Panc1 (cell line): Measurements from ENCODE around the gene C5AR2. TPM values are rescaled to one million over a fixed set of nuclear protein-coding genes. Genes with fewer than 3 reads are reported as not detected.

Experiments used
- ATAC-seq: fragments of 200-7000 bp; cut with Tn5 transposase; 2 replicates; pipeline ENCODE4 v1.9.1; 2020; ENCODE audit warnings: mild to moderate bottlenecking, moderate library complexity
- BruUV-seq: library from RNA; stranded (reverse); fragments of 400-500 nt; replicated peaks from 2 replicates; lab custom pipeline; 2021; lab: Mats Ljungman, UMichigan
- CTCF ChIA-PET: fragments of 300-600 bp; sonication (Branson Sonifier 250); formaldehyde crosslinking; loops from one replicate; lab custom pipeline; 2022; ENCODE audit warnings: antibody characterized with exemption; lab: Charles Lee
- POLR2A ChIA-PET: fragments of 300-600 bp; sonication (Branson Sonifier 250); formaldehyde crosslinking; loops from one replicate; lab custom pipeline; 2022; ENCODE audit warnings: antibody characterized with exemption; lab: Charles Lee
- DNase-seq: peaks from one replicate; pipeline ENCODE4 v3.0.0-alpha.2; 2010; ENCODE audit warnings: low read depth, low spot score
- H3K27ac ChIP-seq: 2 replicates; pipeline ENCODE4 v1.5.1; 2011; ENCODE audit warnings: mild to moderate bottlenecking, low read length, inconsistent platforms
- H3K27me3 ChIP-seq: fragments of 200-500 bp; sonication (Bioruptor generic); 2 replicates; pipeline ENCODE4 v1.6.0; 2014; ENCODE audit warnings: low read length, inconsistent platforms; ENCODE audit not compliant: control insufficient read depth, insufficient read depth
- H3K36me3 ChIP-seq: fragments of 200-500 bp; sonication (Bioruptor generic); 2 replicates; pipeline ENCODE4 v1.5.1; 2014; ENCODE audit warnings: inconsistent platforms, mild to moderate bottlenecking, low read length, moderate library complexity; ENCODE audit not compliant: control insufficient read depth, insufficient read depth
- H3K4me1 ChIP-seq: 2 replicates; pipeline ENCODE4 v1.5.1; 2011; ENCODE audit warnings: inconsistent platforms, mild to moderate bottlenecking, low read length, moderate library complexity; ENCODE audit not compliant: control insufficient read depth, insufficient read depth
- H3K4me3 ChIP-seq, 2 experiments: 2 replicates each; pipeline ENCODE4 v1.5.1; 2011 to 2012; ENCODE audit warnings: low read depth in 2 of 2, low read length in 2 of 2, mild to moderate bottlenecking in 2 of 2, inconsistent platforms in 1 of 2, moderate library complexity in 1 of 2
- H3K9me3 ChIP-seq: fragments of 200-500 bp; sonication (Bioruptor generic); 2 replicates; pipeline ENCODE4 v1.5.1; 2014; ENCODE audit warnings: low read depth, mild to moderate bottlenecking, inconsistent platforms, low read length, moderate library complexity; ENCODE audit not compliant: control insufficient read depth, insufficient read depth
- CTCF ChIP-seq: fragments of 450-650 bp; IDR thresholded peaks from 2 replicates; pipeline ENCODE4 v1.5.1; 2017; ENCODE audit warnings: mild to moderate bottlenecking
- POLR2AphosphoS5 ChIP-seq: IDR thresholded peaks from 2 replicates; pipeline ENCODE4 v1.6.1; 2012; ENCODE audit warnings: mild to moderate bottlenecking, low read depth, low read length, moderate library complexity
- REST ChIP-seq, 2 experiments: IDR thresholded peaks; 2 replicates each; pipeline ENCODE4 v1.6.1; 2011 to 2012; ENCODE audit warnings: low read depth in 2 of 2, control low read depth in 1 of 2, low read length in 1 of 2, mild to moderate bottlenecking in 1 of 2, moderate library complexity in 1 of 2; ENCODE audit not compliant: insufficient read depth in 1 of 2
- SIN3A ChIP-seq: IDR thresholded peaks from 2 replicates; pipeline ENCODE4 v1.6.1; 2012; ENCODE audit warnings: low read depth, mild to moderate bottlenecking, low read length, moderate library complexity, borderline replicate concordance; ENCODE audit not compliant: insufficient read depth
- TCF7L2 ChIP-seq: IDR thresholded peaks from 2 replicates; pipeline ENCODE4 v1.6.1; 2011; ENCODE audit warnings: mild to moderate bottlenecking, low read depth, low read length, inconsistent platforms
- in situ Hi-C: cut with HindIII; loops from 2 replicates; pipeline ENCODE4 v1.10.0; 2016; ENCODE audit warnings: low sequenced_read_pairs, low pct_unique_long_range_greater_than_20kb
- intact Hi-C: fragments of 100-400 bp; cut with micrococcal nuclease; formaldehyde crosslinking; loops from one replicate; pipeline ENCODE4 v1.10.0; 2022; ENCODE audit not compliant: unreplicated experiment
- total RNA-seq: library from RNA; stranded (reverse); gene quantifications from one replicate; pipeline ENCODE4 v1.2.1, GENCODE V29; 2021; ENCODE audit not compliant: unreplicated experiment

The C5AR2 gene
- total RNA-seq, 1 experiment from 2014 or later: 0.03 TPM

- ChIA-PET POLR2A (no interaction called here), CTCF (no interaction called here)
- TF ChIP-seq SIN3A (no peak), CTCF (no peak), TCF7L2 (no peak), POLR2AphosphoS5 (no peak), REST (IDR thresholded peaks at IDR 0.05; ENCODE audit: insufficient read depth in 1 of 2, low read depth in 2 of 2, low read length in 1 of 2) (no peak)
- BruUV-seq: no TSS peak
- intact Hi-C loops: no loop called here
- Histone ChIP-seq H3K4me1 (no peaks in the 10 kb centered on the region), H3K27me3 (no peaks in the 10 kb centered on the region), H3K36me3 (no peaks in the 10 kb centered on the region), H3K9me3 (no peaks in the 10 kb centered on the region), H3K4me3 (no peak overlapping the region), H3K27ac (no peak overlapping the region)
- ATAC-seq (no peak), DNase-seq (no peak)
- in situ Hi-C loops: no loop called here
These were observed 57.2 kb downstream of the C5AR2 start for GRCh38 chr19:47389150-47389556.

GRCh38 chr19:47390533-47391488 is 58.8 kb downstream of the C5AR2 start:
- no peak overlapping the region for H3K27ac ChIP-seq
- H3K36me3 ChIP-seq: no peaks in the 10 kb centered on the region
- TF ChIP-seq TCF7L2 (no peak), CTCF (no peak), REST (IDR thresholded peaks at IDR 0.05; ENCODE audit: insufficient read depth in 1 of 2, low read depth in 2 of 2, low read length in 1 of 2) (no peak)
- H3K9me3 ChIP-seq: no peaks in the 10 kb centered on the region
- H3K4me1 ChIP-seq: no peaks in the 10 kb centered on the region
- no peaks in the 10 kb centered on the region for H3K27me3 ChIP-seq
- BruUV-seq: no TSS peak
- CTCF ChIA-PET: interaction anchor here (0.6 to 1.1 kb wide), 3 partner anchors 42 to 106 kb away, joined by 3 read pairs; no protein-coding TSS in a partner anchor
- ATAC-seq (peak; percentile 54), DNase-seq (no peak)
- in situ Hi-C loops (no loop called here), intact Hi-C loops (loop anchor here (10.0 kb wide), 1 partner anchor 96 kb away; no protein-coding TSS in a partner anchor)
- POLR2A ChIA-PET: no interaction called here
- H3K4me3 ChIP-seq: no peak overlapping the region
